HG03558 (cell line): ENCODE measurements around the gene ARHGAP20.

ENCODE experiments used
- ATAC-seq: cut with Tn5 transposase; IDR thresholded peaks from one replicate; pipeline ENCODE4 v1.9.1; 2021; ENCODE audit warnings: moderate number of reproducible peaks; ENCODE audit not compliant: unreplicated experiment; ENCODE audit errors: extremely low read depth

The ARHGAP20 gene, protein sequence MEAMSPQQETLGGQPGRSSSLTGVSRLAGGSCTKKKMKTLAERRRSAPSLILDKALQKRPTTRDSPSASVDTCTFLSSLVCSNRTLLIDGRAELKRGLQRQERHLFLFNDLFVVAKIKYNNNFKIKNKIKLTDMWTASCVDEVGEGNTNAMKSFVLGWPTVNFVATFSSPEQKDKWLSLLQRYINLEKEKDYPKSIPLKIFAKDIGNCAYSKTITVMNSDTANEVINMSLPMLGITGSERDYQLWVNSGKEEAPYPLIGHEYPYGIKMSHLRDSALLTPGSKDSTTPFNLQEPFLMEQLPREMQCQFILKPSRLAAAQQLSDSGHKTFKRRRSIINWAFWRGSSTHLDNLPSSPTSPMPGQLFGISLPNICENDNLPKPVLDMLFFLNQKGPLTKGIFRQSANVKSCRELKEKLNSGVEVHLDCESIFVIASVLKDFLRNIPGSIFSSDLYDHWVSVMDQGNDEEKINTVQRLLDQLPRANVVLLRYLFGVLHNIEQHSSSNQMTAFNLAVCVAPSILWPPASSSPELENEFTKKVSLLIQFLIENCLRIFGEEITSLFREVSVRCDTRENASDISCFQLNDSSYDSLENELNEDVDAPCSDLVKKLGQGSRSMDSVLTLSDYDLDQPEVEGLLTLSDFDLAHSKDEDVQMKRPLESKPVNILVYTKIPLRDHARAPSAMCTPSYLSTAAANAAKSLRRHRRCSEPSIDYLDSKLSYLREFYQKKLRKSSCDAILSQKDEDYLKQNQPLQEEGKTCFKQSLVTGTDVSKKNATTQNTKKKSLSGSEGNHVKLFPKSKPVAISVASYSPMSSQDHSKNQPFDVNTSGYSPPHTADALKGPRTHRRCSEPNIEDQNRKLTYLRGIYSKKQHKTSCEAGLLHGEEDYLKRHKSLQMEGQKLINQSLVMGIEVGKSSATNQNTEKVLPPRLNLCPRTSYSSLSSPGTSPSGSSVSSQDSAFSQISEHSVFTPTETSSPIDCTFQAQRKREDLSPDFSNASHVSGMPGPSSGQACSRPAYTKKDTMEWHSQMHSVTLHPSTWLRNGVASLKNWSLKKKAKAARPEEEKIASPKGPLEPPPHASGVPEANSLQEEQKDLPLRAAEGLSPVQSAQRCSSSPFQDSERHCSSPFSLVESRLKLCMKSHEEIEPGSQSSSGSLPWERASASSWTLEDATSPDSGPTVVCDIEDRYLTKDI

GRCh38 chr11:110711776-110712658, at the start of gene ARHGAP20:
Gene ARHGAP20 (minus strand): TSS chr11:110712437. CDS start chr11:110712231, 206 bp downstream.
- peak; percentile 43 for ATAC-seq

DNA sequence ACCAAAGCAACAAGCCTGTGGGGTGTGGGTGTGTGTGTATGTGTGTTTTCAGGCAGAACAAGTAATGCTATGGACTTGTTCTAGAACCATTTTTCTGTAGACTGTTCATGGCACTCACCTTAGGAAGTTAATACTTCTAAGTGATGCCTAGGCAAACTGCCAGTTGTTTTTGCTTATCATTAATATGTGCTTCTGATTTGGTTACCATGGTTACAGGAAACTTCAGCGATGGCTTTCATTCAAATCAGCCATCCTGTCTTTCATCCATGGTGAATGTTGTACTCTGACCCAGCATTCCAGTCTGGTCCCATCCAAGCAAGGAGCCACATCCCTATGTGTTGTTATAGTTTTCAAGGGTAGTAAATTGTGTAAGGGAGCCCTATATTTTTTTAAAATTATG, 49.8 kb upstream of the ARHGAP20 start:
- ATAC-seq: no peak

DNA sequence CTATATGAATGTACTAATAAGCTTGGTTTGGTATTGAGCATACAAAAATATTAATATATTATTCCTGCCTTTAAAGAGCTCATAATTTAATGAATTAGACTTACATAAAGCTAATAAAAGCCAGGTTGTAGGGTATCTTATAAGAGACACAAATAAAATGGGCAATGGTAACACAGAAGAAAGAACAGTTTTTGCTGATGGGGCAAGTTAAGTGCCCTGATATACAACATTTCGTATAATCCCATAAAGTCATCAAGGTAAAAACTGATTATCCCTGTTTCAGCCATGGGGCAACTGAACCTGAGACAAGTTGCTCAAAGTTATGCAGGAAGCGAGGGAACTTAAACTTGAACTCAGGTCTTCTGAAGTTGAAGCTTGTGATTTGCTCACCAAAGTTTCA, 48.9 kb upstream of the ARHGAP20 start:
- no peak for ATAC-seq

DNA sequence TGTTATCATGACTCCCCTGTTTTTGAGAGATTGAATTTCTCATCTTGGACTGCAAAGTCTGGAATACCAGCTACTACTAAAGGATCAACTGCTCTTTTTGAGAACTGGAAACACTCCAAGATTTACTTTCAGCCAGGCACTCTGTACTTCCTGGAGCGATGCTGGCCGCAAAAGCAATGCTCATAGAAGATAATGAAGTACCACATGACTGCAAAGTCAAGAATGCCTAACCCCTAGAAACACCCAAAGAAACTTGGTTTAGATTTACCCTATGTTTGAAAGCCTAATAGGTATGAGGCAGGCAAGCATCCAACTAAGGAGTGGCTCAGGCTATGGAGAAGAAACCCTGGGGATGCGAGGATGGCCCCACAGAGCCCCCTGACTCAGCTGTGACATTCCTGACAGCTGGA, 47.7 kb upstream of the ARHGAP20 start:
- no peak for ATAC-seq

GRCh38 chr11:110757962-110758755, 45.9 kb upstream of the ARHGAP20 start:
- no peak for ATAC-seq

DNA sequence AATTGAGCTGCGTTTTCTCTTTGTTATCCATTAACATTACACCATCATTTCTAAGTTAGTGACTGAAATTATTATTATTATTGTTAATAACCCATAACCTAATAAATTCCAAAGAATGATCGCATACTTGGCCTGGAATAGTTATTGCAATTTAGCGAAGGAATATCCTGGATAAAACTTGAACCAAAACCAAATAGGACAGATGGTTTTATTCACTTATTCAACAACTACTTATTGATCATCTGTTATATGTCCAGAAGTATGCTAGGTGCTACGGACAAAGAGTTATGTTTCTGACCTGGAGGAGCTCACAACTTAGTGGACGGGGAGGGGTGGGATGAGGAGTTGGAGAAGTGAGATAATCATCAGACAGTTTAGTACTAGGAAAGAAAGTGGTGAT, 44.8 kb upstream of the ARHGAP20 start:
- no peak for ATAC-seq

DNA sequence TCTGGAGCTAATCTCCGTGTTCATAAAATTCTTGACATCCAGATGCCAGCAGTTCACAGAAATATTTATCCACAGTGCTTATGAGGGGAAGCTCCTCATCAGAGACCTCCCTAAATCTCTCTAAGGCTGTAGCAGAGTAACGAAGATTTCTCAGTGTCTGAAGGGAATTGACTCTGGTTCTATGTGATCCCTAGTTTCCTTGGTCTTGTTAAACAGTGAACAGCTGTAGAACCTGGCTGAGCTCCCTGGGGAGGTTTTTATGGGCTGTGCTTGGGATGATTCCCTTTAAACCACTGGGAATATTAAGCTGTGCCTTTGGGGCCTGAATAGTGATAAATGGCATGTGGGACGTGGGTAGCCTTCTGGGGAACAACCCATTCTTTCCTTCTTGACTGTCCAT, 43.7 kb upstream of the ARHGAP20 start:
- no peak for ATAC-seq

DNA sequence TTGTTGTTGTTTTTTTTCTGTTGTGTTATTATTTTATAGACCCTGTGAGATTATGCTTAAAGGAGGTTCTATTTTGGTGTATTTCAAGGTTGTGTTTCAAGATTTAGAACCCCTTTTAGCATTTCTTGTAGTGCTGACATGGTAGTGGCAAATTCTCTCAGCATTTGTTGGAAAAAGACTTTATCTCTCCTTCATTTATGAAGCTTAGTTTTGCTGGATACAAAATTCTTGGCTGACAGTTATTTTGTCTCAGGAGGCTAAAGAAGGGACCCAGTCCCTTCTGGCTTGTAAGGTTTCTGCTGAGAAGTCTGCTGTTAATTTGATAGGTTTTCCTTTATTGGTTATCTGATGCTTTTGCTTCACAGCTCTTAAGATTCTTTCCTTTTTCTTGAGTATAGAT, 40.7 kb upstream of the ARHGAP20 start:
- no peak for ATAC-seq

- no peak for ATAC-seq
Observed at GRCh38 chr11:110750100-110750499, 37.9 kb upstream of the ARHGAP20 start.

GRCh38 chr11:110747531-110747930, 35.3 kb upstream of the ARHGAP20 start:
- no peak for ATAC-seq

GRCh38 chr11:110738641-110739040, 26.4 kb upstream of the ARHGAP20 start:
- no peak for ATAC-seq

DNA sequence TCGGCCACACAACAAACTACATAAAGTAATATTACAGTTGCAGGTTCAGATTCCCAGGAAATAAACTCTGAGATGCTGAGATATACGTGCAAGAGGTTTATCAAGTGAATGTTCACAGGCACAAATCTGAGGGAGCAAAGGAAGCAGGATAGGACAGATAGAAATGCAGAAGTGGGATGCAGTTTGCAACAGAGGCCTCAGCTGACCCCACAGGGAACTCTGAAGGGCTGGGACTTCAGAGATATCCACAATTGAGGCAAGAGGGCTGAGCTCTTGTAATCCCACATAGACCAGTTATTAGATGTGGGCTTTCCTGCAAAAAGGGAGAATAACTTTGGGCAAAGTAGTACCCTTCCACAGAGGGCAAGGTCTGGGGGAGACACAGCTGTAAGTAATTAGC, 25.4 kb upstream of the ARHGAP20 start:
- ATAC-seq: no peak

GRCh38 chr11:110736171-110736553, 23.9 kb upstream of the ARHGAP20 start:
- ATAC-seq: no peak

DNA sequence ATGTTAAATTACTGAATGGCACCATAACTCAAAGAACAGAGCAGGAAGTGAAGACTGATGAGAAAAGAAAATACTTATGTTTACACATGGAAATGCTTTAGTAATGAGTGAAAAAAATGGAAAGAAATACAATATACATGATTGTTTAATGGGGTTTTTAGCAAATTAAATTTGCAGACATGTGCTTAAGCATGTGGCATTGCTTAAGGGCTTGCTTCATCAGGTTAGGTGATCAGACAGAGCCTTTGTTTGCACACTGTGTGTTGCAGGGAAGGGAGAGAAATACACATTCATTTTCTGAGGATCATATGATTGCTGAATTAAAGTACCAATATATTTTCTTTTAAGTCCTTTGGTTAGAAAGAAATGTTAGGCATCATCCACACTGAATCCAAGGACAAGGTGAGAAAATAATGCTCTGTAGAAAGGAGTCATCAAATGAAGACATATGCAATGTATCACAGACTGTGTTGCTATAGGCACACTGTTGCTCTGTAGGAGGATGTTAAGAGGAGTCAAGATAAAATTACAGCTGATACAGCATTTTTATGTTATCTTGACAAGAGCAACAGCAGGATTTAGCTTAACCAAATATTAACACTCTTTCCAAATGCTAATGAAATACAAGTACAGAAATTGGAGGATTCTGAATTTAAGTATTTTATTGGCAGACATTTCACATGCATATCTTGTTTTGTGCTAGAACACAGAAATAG, 23.4 kb upstream of the ARHGAP20 start:
- ATAC-seq: no peak

DNA sequence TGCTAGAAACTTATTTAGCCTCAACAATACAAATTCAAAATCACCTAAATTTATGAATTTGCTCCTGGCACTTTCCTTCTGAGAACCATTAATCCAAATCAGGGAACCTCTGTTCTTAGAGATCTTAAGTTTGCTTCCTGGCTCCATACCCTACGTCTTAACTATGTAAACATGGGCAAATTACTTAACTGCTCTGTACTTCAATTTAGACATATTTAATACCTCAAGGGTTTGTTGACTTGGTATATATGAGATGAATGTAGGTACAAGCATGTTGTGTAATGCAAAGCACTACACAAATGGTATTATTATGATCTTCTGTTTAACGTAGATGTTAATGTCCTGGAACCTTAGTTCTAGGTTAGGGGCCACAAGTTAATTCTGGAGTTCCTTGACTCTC, 22.6 kb upstream of the ARHGAP20 start:
- ATAC-seq: no peak

- no peak for ATAC-seq
Observed at GRCh38 chr11:110730773-110731172, 18.5 kb upstream of the ARHGAP20 start.

DNA sequence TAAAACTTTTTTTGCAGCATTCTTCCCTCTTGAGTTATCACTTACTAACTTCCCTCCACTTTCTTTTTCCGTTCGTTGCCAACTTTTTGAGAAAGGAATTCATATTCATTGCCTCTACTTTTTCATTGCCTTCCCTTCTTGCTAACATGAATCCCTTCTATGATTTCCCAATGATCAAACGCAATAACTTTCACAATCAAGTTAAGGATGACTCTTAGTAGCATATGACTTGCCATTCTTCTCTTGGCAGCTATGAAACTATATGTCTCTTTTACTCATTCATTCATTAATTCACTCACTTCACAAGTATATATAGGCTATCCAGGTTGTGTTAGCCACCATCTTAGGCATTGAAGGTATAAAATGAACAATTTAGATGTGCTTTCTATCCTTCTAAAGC, 16.6 kb upstream of the ARHGAP20 start:
- ATAC-seq: no peak

DNA sequence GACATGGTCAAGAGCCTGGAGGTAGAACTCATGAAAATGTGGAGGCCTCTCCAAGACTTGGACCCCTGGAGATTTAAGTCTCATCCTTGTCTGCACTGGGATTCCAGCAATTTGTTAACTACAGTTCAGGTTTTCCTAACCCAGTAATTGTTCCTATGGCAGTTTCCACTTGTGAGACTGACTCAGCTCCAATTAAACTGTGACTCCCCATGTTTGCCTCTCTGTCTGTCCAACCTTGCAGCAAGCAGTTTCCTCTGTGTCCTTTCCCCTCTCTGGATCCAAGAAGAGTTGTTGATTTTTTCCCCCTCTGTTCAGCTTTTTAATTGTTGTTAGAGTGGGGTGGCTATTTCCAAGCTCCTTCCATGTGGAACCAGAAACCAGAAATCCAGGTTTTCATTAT, 16.2 kb upstream of the ARHGAP20 start:
- no peak for ATAC-seq
